GM19351 (cell line): ENCODE measurements around the gene SCG3.
A peak's percentile ranks its signal among the peaks of the same experiment; 100 is the strongest.
"Not testable (repeated sequence)": the region's sequence is repeated elsewhere in the genome, so short reads cannot be mapped to it uniquely, and the experiment has no call there.

Experiments used
- ATAC-seq: cut with Tn5 transposase; IDR thresholded peaks from one replicate; pipeline ENCODE4 v1.9.1; 2021; ENCODE audit warnings: mild to moderate bottlenecking, moderate library complexity; ENCODE audit not compliant: unreplicated experiment

The SCG3 gene

DNA sequence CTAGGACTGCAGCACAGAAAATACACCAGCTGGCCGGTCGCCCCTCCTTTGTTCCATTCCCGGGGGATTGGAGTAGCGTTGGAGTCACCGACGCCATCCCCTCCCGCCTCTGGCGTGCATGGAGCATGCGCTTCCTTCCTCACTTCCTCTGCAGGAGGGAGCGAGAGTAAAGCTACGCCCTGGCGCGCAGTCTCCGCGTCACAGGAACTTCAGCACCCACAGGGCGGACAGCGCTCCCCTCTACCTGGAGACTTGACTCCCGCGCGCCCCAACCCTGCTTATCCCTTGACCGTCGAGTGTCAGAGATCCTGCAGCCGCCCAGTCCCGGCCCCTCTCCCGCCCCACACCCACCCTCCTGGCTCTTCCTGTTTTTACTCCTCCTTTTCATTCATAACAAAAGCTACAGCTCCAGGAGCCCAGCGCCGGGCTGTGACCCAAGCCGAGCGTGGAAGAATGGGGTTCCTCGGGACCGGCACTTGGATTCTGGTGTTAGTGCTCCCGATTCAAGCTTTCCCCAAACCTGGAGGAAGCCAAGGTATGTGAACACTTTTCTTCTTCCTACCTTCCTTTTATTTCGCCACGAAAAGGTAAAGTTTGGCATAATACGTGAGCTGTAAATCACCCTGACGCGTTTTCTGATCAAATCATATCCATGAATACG is at the start of gene SCG3:
TSS of gene SCG3 (plus strand) at position 201 of the 661 bp plus-strand sequence. CDS start at position 454, 253 bp downstream.
- no peak for ATAC-seq

- ATAC-seq, result no peak
These were observed 46.6 kb upstream of the SCG3 start for GRCh38 chr15:51634591-51635198.

GRCh38 chr15:51641490-51642130 is 39.7 kb upstream of the SCG3 start:
- ATAC-seq, result no peak

DNA sequence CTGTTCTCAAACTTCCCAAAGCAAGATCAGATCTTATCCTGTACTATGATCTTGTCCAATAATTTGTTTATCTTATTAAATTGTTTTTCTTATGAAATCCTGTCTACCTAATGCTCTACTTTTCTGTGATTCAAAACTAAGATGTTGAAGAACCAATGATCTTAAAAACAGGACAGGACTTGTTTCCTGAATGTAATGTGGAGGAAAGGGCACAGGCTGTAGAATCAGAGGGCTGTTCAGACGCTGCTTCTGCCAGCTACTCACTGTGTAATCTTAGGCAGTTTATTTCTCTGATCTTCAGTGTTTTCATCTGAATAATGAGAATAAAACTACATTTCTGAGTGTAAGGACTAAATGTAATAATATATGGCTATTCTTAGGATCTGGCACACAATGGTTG is 38.6 kb upstream of the SCG3 start:
- no peak for ATAC-seq

GRCh38 chr15:51647128-51647562 is 34.2 kb upstream of the SCG3 start:
- no peak for ATAC-seq

GRCh38 chr15:51648101-51648500 is 33.2 kb upstream of the SCG3 start:
- not testable (repeated sequence) for ATAC-seq

GRCh38 chr15:51648643-51649042 is 32.7 kb upstream of the SCG3 start:
- ATAC-seq, result not testable (repeated sequence)

DNA sequence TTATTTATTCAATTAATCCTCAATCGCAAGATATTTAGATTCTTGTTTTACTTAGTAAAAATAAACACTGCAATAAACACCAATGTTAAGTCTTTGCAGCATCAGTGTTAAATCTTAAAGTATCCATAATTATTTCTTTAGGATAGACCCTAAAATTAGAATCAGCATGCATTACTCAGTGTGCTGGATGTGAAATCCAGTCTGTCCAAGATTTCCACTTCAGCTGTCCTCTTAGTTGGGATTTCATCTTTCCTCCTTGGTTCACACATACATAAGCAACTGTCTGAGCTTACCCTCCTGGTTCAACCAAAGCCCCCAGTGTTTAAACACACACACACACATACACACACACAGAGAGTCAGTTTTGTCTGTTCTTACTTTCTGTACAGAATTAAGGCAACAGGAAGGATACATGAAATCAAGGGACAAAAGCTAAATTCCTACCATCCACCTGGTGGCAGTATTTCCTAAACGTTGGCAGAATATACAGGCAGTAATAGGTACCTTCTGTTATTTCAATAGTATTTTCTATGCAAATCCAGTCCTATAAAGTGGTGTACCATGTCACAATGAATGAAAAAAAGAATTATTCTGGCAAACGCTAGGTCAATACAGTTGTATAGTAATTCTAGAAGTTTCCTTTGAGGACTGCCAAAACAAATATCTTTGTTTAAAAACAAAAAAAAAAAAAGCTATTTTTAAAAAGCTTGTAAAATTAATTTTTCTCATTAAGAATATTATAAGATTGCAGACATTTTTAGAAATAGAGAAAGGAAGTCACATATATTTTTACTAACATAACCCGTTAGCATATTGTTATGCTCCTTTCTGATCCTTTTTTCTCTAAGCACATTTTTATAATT is 31.4 kb upstream of the SCG3 start:
- peak; percentile 51 for ATAC-seq

DNA sequence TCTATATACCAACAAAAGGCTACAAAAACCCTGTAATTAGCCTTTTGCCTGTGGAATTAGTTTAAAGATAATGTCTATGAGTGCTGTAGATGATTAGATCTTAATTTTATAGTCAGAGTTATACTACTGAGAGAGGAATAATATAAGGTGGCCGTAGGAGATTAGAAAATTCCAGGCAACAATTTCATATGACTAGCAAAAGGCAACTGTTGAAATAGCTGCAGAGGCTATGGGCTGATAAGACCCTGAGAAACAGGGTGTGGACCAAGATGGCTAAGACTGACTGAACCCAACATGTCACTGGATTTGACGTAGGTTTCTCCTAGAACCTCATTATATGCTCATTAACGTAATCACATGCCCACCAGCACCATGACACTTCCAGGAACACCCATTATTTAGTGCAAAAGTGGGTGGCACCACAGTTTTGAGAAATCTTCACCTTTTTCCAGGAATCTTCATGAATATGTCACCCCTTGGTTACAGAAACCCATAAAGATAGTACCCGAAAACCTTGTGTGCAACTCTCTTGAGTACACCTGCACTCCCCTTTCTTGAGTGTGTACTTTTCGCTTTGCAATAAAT is 29.1 kb upstream of the SCG3 start:
- no peak for ATAC-seq

- not testable (repeated sequence) for ATAC-seq
These were observed 25.8 kb upstream of the SCG3 start for GRCh38 chr15:51655401-51656057.

GRCh38 chr15:51658664-51659063 is 22.6 kb upstream of the SCG3 start:
- no peak for ATAC-seq

DNA sequence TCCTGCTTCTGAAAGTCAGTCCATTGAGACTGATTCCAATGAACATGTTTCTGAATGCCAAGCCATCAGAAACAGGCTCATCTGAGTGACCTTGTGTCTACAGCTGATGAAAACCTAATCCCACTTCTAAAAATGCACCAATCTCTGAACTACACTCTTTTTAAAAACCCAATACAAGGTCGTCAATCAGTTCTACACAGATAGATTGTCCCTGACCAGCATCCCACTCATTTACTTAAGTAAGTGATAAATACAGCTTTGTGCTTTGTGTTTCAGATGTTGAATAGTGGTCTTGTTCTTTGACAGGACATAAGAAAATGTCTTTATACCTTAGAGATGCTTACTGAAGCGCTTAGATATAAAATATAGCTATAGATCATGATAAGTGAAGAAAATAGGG is 20.2 kb upstream of the SCG3 start:
- ATAC-seq, result no peak

DNA sequence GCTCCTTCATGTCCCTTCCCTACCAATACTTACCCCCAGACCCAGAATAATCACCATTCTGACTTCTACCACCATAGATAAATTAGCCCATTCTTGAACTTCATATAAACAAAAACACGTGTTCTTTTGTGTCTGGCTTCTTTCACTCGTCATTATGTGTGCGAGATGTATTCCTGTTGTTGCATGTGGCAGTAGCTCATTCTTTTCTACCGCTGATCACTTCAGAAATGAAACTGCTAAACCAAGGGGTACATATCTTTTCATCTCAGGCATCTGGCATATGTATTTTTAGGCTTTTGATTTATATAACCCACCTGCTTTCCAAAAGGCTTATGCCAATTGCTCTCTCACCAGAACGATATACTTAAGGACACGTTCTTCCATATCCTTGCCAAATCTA is 13.8 kb upstream of the SCG3 start:
- no peak for ATAC-seq

GRCh38 chr15:51668446-51668845 is 12.9 kb upstream of the SCG3 start:
- no peak for ATAC-seq

DNA sequence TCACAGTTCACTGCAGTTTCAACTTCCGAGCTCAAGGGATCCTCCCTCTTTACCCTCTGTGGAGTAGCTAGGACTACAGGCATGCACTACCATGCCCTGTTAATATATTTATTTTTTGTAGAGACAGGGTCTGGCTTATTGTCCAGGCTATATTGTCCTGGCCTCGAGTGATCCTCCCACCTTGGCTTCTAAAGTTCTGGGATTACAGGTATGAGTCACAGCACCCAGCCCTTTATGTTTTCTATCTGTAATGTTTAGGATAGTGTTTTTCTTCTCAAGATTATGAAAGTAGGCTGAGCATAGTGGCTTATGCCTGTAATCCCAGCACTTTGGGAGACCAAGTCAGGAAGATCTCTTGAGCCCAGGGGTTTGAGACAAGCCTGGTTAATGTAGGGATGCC is 11.9 kb upstream of the SCG3 start:
- ATAC-seq, result no peak

DNA sequence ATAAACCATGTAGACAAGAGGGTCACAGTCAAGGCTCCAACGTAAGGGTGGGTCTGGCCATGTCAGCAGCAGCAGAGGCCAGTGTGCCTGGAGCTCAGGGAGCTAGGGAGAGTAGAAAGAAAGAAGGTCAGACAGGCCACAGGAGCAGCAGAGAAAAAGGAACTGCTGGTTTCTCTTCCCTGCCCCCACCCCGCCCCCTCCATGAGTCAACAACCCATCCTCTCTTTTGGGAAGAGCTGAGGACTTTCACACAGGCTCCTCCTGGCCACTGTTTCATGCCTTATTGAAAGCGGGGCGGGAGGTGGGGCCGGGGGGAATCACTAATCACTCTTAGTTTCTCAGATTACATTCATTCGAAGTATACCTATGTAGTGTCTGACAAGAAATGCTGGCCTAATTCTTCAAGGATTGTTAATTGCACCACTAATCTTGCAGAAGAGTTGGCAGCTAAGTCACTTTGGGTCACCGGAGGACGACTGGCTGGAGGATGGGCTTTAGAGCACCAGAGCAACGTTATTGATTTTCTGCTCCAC is 9.1 kb upstream of the SCG3 start:
- no peak for ATAC-seq

DNA sequence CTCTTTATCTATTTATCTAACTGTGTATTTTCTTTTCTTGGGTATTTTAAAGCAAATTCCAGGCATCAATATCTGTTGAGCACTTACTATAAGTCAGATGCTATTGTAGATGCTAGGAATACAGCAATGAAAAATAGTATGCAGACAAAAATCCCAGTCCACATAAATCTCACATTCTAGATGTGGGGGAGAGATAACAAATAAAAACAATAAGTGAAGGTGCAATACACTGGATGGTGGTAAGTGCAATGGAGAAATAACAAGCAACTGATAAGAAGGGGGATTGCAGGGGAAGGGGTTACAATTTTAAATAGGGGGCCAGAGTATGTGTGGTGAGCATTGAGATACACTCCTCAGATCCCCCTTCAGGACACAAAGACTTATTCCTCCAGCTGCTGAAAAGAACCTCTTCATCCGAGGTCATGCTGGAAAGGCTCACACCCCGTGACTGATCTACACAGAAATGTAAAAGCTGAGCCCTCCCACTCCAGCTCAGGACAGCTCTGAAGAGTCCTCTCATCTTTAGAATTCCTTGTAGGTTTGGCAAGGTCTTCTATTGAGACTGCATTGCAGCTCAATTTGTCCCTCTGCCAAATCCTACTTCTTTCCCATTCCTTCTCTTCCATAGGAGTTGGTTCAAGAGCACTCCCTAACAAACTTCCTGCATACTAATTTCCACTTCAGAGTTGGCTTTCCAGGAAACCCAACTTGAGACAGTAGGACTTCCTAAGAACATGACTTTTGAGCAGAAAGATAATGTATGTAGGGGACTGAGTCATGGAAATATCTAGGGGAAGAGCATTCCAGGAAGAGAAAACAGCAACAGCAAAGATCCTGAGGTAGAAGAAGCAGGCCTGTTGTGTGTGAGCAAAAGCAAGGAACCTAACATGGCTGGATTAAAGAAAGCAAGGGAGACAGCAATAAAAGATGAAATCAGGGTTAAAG is 8.1 kb upstream of the SCG3 start:
- no peak for ATAC-seq

DNA sequence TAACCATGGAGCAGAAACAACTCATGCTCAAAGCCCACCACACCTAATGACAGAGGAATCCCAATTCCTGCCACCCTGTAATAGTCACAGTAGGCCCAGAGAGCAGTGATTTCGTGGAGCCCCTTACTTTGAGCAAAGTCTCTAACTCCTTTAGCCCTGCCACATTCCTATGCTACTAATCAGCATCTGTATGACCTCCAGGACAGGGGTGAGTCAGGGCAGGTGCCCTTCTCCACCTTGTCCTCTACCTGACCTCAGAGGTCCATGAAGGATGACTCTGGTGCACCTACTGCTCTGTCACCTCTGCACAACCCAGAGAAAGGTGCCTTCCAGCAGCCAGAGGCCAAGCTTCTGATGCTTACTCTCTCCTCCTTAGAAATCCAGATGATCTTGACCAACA is 6.1 kb upstream of the SCG3 start:
- no peak for ATAC-seq

GRCh38 chr15:51677021-51677420 is 4.3 kb upstream of the SCG3 start:
- ATAC-seq, result no peak
